ENCODE measurements around the gene USP3. TPM values are rescaled to one million over a fixed set of nuclear protein-coding genes. Genes with fewer than 3 reads are reported as not detected.
A peak's percentile ranks its signal among the peaks of the same experiment; 100 is the strongest.

The USP3 gene
- total and polyA plus RNA-seq, 2 of the 13 experiments (the other 11 are each of a cell fraction or from before 2014, with no cell fraction given) = 14.3 to 61.2 TPM

DNA sequence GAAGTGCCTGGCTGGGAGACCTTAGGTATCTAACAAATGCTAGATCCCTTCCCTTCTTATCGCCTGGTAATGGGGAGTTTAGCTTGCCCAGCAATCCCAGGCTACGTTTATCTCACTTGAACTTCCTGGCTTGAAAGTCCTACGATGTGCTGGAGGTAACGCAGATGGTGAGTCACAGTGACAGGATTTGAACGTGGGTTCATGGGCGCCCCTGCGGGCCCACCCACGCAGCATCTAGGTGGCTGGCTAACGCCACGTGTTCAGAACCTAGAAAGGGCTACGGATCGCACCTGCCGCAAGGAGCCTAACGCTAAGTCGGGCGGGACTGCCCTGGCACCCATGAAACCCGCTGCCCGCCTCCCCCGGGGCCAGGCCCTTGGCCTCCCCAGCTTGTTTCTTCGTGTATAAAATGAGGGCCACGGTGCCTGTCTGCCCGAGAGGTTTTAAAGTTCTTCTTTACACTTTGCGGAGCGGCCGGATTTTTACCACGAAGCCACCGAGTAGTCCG, 600 bp upstream of the USP3 start (continued):
- no peak for TF ChIP-seq ZNF30 (CRISPR knock-in tag; IDR thresholded peaks at IDR 0.05)
- no peak for TF ChIP-seq SMARCE1 (IDR thresholded peaks at IDR 0.05; ENCODE audit: borderline replicate concordance)
- TF ChIP-seq ZNF792 (CRISPR knock-in tag; IDR thresholded peaks at IDR 0.05) = no peak
- TF ChIP-seq SRY (CRISPR knock-in tag; IDR thresholded peaks at IDR 0.05) = no peak
- peak; percentile 87 for TF ChIP-seq RBM22 (optimal IDR thresholded peaks at IDR 0.05; ENCODE audit: low read length)
- TF ChIP-seq, protein P1, sequence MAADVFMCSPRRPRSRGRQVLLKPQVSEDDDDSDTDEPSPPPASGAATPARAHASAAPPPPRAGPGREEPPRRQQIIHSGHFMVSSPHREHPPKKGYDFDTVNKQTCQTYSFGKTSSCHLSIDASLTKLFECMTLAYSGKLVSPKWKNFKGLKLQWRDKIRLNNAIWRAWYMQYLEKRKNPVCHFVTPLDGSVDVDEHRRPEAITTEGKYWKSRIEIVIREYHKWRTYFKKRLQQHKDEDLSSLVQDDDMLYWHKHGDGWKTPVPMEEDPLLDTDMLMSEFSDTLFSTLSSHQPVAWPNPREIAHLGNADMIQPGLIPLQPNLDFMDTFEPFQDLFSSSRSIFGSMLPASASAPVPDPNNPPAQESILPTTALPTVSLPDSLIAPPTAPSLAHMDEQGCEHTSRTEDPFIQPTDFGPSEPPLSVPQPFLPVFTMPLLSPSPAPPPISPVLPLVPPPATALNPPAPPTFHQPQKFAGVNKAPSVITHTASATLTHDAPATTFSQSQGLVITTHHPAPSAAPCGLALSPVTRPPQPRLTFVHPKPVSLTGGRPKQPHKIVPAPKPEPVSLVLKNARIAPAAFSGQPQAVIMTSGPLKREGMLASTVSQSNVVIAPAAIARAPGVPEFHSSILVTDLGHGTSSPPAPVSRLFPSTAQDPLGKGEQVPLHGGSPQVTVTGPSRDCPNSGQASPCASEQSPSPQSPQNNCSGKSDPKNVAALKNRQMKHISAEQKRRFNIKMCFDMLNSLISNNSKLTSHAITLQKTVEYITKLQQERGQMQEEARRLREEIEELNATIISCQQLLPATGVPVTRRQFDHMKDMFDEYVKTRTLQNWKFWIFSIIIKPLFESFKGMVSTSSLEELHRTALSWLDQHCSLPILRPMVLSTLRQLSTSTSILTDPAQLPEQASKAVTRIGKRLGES (CRISPR knock-in tag; IDR thresholded peaks at IDR 0.05; ENCODE audit: borderline replicate concordance) = no peak
- TF ChIP-seq STAG1 (CRISPR knock-in tag; IDR thresholded peaks at IDR 0.05) = no peak
- TF ChIP-seq ZBTB7B (CRISPR knock-in tag; IDR thresholded peaks at IDR 0.05) = no peak
- TF ChIP-seq TMF1 (CRISPR knock-in tag; IDR thresholded peaks at IDR 0.05; ENCODE audit: low read depth) = no peak
- TF ChIP-seq RBM39 (IDR thresholded peaks at IDR 0.05; ENCODE audit: low read depth, low read length, poor library complexity, severe bottlenecking) = no peak
- TF ChIP-seq, protein P2, sequence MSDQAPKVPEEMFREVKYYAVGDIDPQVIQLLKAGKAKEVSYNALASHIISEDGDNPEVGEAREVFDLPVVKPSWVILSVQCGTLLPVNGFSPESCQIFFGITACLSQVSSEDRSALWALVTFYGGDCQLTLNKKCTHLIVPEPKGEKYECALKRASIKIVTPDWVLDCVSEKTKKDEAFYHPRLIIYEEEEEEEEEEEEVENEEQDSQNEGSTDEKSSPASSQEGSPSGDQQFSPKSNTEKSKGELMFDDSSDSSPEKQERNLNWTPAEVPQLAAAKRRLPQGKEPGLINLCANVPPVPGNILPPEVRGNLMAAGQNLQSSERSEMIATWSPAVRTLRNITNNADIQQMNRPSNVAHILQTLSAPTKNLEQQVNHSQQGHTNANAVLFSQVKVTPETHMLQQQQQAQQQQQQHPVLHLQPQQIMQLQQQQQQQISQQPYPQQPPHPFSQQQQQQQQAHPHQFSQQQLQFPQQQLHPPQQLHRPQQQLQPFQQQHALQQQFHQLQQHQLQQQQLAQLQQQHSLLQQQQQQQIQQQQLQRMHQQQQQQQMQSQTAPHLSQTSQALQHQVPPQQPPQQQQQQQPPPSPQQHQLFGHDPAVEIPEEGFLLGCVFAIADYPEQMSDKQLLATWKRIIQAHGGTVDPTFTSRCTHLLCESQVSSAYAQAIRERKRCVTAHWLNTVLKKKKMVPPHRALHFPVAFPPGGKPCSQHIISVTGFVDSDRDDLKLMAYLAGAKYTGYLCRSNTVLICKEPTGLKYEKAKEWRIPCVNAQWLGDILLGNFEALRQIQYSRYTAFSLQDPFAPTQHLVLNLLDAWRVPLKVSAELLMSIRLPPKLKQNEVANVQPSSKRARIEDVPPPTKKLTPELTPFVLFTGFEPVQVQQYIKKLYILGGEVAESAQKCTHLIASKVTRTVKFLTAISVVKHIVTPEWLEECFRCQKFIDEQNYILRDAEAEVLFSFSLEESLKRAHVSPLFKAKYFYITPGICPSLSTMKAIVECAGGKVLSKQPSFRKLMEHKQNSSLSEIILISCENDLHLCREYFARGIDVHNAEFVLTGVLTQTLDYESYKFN (CRISPR knock-in tag; conservative IDR thresholded peaks at IDR 0.05) = no peak
- TF ChIP-seq ZNF468 (CRISPR knock-in tag; IDR thresholded peaks at IDR 0.05) = no peak
- TF ChIP-seq, protein P3, sequence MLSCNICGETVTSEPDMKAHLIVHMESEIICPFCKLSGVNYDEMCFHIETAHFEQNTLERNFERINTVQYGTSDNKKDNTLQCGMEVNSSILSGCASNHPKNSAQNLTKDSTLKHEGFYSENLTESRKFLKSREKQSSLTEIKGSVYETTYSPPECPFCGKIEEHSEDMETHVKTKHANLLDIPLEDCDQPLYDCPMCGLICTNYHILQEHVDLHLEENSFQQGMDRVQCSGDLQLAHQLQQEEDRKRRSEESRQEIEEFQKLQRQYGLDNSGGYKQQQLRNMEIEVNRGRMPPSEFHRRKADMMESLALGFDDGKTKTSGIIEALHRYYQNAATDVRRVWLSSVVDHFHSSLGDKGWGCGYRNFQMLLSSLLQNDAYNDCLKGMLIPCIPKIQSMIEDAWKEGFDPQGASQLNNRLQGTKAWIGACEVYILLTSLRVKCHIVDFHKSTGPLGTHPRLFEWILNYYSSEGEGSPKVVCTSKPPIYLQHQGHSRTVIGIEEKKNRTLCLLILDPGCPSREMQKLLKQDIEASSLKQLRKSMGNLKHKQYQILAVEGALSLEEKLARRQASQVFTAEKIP (CRISPR knock-in tag; IDR thresholded peaks at IDR 0.05; ENCODE audit: borderline replicate concordance) = no peak
- TF ChIP-seq ZBTB7A (CRISPR knock-in tag; IDR thresholded peaks at IDR 0.05) = no peak
- TF ChIP-seq U2AF1 (optimal IDR thresholded peaks at IDR 0.05; ENCODE audit: low read depth, low read length) = no peak
- TF ChIP-seq BRCA1 (CRISPR knock-in tag; IDR thresholded peaks at IDR 0.05) = no peak
- no peak for TF ChIP-seq ZNF557 (CRISPR knock-in tag; IDR thresholded peaks at IDR 0.05)
- TF ChIP-seq ZNF614 (CRISPR knock-in tag; IDR thresholded peaks at IDR 0.05; ENCODE audit: borderline replicate concordance) = peak; percentile 6; the same call in 1 of the 2 replicates
- TF ChIP-seq MEF2D (CRISPR knock-in tag; IDR thresholded peaks at IDR 0.05) = no peak; the same call in 1 of the 2 replicates

All from HepG2 (cell line).